NCI-H187 (cell line): Measurements from ENCODE around the gene FKBP15.

Experiments
- DNase-seq, 2 experiments: peaks; one replicate each; lab custom pipeline; 2025; lab: John Stamatoyannopoulos, UW

The FKBP15 gene

DNA sequence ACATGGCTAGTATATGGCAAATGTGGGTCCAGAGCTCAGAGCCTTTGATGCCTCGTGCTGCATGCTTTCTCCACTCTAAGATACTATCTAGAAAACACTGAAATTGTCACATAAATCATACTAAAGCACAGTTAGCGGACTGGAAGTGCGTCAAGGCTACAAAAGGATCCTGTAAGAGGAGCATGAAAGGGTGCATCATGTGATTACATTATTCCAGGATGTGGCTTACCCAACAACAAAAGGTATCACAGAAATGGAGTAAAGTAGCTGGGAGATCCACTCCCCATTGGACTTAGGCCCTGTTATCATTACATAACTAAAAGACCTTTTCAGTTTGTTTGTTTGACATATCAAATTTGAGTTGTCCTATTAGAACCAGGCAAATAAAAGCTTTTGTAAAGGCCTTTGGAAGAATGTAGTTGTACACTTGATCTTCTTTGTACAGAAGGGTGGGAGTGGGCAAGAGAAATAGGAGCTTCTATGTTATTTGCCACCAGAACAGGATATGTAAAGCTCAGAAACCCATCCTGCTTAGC is 7.1 kb upstream of the FKBP15 start:
- DNase-seq, result no peak

DNA sequence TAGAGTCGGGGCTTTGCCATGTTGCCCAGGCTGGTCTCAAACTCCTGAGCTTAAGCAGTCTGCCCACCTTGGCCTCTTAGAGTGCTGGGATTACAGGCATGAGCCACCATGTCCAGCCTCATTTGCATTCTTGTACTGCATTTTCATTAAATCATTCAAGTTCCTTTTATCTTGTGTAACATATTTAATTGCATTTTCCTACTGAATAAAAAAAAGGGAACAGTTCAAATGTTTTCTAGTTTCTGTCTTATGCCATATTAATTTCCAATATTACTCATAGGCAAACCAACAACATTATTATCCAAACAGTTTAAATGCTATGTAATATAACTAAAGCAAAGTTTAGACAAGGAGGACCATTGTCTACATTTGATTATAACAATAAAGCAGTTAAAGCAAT is 6.4 kb upstream of the FKBP15 start:
- no peak for DNase-seq

DNA sequence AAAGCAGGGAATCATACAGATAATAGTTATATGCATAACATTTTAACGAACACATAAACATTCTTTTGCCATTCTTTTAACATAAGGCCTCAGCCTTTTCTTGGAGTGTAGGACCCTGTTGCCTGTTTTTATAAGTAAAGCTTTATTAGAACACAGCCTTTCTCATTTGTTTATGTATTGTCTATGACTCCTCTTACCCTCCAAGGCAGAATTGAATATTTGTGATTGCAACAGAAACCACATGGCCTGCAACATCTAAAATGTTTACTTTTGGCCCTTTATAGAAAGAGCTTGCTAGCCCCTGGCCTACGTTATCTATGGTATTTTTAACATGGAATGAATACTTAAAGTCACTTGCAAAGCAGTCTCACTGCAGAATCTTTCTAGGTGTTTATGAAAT is 2.9 kb upstream of the FKBP15 start:
- no peak for DNase-seq

DNA sequence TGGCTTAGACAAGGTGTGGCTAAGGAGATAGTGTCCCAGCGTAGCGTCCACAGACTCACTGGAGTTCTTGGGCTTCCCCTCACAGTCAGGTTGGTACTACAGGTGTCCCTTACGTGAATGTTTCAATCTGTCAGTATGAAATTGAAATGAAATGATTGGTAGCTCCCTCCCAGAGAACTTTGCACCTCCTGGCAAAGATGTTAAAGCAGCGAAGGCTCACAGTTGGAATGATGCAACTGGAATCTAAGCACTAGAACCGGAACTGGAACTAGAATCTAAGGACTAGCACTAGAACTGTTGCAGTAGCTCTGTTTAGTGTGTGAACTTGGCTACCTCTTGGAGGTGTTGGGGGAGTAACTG is 1.4 kb upstream of the FKBP15 start:
- no peak for DNase-seq

DNA sequence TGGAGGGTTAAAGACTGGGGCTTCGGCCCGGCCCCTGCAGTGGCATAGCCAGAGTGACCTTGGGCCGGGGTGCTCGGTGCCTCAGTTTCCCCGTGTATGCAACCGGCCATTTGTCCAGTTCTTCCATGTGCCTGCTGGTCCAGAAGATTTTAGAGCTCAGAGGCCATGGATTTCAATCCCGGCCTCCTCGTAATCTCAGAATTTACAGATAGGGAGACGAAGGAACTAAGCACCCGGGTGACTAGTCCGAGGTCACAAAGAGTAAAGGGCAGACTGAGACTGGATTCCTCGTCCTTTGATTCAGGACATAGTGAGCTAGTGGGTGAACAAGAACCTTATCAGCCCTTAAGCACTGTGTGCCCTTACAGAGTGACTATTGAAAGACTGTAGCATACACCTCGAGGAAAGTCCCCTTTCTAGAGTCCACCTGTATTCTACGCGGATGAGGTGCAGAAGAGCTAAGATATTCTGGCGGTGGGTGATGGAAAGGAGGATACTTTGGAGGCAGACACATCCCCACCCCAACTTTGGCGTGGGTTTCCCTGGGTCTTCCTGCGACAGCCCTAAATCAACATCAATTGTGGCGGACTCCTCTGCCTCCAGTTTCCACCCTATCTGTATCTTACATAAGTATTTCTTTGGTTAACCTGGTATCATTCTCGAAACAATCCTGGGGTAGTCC is 864 bp upstream of the FKBP15 start:
- DNase-seq, result no peak

DNA sequence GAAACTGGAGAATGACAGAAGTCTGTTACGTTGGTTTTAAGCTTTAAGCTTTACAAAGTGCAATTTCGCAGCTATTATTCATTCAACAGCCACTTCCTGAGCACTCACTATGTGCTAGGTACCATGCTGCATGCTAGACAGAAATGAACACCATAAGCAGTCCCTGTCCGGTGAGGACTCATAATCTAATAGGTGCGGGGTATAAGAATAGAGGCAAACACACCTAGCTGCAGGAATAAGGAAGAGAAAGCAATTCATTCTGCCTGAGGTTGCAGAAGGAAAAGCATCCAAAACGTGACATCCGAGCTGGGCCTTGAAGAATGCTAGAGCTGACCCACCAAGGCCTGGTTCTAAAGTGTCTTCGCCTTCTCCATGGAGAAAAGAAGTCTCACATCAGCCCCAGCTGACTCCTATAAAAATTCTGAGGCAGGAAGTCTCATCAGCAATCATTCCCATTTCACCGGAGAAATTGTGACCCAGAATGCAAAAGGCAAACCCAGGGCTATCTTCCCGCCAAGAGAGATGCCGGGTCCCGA is 542 bp downstream of the FKBP15 start:
- DNase-seq, result no peak

DNA sequence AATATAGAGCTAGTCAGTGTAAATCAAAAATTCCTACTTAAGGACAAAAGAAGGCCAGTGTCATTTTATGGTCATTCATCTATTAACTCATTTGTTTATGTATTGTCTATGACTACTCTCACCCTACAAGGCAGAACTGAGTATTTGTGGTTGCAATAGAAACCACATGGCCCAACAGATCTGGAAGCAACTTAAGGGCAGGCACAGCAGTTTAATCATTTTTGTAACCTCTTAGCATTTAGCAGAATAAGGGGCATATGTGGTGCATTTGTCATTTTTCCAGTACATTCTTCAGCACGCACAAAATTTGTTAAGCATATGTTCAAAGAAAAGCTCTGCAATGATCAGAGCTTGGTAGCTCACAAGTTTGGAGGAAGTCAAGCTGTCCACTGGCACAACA is 1.1 kb downstream of the FKBP15 start:
- no peak for DNase-seq

DNA sequence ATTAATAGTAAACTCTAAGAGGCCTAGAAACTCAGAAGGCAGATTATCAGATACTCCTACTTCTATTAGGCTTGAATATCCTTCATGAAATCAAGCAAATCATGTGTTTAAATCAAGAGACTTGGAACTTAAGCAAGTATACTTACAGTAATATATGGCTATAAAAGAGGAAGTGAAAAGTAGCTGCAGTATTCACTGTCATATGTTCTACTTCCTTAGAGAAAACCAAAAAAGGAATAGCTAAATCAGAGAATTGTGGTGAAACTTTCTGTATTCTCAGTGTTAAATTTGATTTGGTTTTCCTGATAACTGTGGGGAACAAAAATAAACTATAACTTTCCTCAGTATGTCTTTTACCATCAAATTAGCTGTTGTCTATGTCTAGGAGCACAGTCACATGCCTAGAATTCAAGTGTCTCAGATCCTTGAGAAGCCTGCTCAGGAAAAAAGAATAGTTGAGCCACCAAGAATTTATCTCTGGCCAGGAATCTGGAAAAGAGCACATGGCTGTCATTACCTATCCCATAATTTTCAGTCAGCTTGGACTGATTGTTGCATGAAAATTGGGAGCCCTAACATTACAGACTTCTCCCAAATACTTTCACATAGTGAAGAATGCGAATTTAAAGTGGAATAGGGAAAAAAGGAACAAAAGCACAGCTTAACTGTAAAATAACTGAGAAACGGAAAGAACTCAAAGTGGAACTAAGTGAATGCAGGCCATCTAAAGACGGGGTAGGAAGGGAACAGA is 1.7 kb downstream of the FKBP15 start:
- no peak for DNase-seq

DNA sequence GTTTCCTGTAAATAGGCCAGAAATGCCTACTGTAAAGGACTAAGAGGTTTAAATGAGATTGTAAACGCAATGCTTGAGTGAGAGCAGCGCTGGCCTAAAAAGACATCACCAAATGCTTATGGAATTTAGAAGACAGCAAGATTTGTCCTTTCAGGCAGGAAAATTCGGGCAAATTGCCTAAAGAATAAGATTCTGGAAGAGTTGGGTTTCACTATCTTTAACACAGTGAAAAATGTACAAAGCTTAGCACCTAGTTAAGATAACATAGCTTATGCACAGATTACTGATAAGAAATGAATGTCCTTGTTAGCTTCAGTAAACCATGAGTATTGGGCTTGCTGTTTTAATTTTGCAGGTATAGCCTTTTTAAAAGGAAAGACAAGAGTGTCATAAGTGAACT is 4.7 kb downstream of the FKBP15 start:
- DNase-seq, result no peak

DNA sequence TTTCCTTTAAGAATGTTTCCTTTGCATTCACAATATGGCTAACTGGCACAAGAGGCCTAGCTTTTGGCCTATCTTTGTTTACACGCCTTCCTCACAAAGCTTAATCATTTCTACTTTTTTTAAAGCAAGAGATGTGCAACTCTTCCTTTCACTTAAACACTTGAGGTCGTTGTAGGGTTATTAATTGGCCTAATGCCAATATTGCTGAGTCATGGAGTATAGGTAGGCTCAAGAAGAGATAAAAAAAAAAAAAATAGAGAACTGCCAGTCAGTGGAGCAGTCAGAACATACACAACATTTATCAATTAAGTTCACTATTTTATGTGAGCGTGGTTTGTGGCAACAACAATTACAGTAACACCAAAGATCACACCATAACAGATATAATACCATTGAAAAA is 5.9 kb downstream of the FKBP15 start:
- no peak for DNase-seq

DNA sequence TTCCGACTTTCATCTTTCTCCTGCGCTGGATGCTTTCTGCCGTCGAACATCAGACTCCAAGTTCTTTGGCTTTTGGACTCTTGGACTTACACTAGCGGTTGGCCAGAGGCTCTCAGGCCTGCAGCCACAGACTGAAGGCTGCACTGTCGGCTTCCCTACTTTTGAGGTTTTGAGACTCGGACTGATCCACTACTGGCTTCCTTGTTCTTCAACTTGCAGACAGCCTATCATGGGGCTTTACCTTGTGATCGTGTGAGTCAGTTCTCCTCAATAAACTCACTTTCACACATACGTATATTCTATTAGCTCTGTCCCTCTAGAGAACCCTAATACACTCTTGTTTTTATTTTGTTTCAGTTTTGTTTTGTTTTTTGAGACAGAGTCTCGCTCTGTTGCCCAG is 10.3 kb downstream of the FKBP15 start:
- no peak for DNase-seq

DNA sequence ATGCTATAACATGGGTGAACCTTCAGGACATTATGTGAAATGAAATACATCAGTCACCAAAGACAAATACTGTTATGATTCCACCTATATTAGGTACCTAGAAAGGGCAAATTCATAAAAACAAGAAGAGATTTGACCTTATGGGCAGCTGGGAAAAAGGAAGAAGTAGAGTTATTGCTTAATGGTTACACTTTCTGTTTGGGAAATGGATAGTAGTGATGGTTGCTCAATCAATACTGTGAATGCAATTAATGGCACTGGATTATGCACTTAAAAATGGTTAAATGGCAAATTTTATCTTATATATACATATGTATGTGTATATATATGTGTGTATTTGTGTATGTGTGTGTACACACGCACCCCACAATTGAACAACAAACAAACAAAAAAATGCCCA is 15.2 kb downstream of the FKBP15 start:
- no peak for DNase-seq

DNA sequence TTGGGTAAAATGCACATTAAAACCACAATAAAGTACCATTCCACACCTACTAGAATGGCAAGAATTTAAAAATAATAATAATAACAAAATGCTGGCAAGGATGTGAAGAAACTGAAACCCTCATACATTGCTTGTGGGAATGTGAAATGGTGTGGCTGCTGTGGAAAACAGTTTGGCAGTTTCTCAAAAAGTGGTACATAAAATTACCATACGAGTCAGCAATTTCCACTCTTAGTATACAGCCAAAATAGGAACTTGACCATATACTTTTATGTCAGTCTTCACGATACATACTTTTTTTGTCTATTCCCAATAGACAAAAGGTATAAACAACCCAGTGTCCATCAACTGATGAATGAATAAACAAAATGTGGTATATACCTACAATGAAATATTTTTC is 15.6 kb downstream of the FKBP15 start:
- no peak for DNase-seq

DNA sequence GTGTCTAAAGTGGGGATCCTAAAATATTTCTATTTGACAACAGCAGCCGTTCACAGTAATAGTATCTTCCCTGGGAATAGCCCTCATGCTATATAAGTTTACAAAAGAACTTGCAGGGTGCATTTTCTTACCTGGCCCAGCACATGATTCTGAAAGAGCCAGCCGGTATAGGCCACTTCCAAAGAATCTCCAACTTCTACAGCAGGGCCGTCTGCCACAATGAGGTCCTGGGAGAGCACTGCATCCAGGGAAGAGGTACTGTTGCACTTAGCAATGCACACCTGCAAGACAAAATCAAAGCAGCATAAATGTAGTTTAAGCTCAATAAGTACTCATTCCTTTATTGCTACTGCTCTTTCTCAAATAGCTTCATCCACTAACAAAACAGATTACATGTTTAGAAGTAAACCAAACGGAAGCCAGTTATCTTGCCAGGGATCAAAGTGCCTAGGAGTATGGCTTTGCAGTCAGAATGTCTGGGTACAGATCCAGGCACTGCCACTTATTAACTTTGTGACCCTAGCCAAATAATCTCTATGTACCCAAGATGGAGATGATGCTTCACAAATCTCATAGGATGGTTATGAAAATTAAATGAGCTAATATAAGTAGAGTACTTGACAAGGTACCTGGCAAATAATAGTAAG is 21.3 kb downstream of the FKBP15 start:
- no peak for DNase-seq

DNA sequence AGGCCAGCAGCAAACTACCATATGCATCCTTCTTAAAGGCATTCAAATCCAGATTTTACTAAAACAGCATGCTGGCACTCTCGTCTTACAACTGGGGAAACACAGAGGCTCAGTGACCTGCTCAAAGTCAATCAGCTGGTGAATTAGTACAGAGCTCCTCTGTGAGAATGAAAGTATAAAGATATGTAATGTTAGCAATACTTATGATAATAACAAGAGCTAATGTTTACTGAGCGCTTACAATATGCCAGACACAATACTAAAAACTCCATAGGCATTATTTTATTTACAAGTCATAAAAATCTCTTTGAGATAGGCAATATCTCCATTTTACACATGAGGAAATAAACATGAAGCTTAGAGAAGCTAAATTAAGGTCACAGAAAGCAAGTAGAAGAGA is 28.6 kb downstream of the FKBP15 start:
- no peak for DNase-seq

DNA sequence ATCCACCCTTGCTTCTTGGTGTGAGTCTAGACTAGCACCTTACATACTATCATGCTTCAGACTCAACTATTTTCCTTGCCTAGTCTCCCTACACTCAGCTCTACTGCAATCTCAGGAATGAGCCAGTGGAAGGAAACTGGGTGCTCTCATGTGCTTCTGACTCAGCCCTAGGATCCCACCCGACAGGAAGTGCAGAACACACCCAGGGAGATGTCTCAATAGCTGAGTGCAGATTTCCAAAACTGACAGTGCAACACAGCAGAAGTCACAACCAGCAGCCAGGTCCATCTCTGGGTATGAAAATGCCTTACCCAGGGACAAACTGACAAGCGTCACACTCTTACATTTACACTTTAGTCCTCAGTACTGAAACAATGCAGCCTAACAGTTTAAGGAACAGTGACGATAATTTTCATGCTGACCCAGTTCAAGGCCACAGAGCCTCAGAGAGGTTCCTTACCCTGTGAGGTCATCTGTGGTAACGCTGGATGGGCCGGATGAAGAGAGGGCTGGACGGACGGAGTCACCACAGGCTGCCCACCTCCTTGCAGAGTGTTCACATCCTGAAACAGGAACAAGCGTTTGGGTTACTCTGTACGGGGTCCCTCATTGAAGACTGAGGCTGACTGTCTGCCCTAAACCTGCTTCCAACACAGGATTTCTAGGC is 33.0 kb downstream of the FKBP15 start:
- DNase-seq, result no peak

DNA sequence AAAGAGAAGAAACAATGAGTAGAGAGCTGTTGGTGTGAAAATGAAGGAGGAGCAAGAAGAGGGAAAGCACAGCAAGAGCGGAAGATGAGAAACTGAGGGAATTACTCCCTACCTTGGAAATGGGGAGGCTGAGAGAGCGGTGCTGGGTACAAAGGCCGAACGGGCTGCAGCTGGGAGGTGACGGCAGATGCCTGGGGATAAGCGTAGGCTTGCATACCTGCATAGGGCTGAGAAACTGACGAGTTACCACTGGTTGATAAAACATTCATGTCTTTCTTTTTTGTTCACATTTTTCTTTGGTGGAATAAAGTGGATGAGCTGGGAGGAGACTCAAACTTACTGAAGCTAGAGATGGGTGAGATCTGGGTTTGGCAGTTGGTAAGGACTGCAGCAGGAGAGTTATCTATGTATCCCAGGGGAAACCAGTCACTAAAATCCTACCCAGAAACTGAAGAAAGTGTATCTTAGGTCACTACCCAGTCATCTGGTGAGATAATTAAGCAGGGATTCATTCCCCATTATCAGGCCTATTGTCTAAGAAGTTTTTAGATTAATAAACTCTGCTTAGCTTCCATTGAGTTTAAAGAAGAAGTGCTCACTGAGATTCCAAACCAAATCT is 34.8 kb downstream of the FKBP15 start:
- no peak for DNase-seq

DNA sequence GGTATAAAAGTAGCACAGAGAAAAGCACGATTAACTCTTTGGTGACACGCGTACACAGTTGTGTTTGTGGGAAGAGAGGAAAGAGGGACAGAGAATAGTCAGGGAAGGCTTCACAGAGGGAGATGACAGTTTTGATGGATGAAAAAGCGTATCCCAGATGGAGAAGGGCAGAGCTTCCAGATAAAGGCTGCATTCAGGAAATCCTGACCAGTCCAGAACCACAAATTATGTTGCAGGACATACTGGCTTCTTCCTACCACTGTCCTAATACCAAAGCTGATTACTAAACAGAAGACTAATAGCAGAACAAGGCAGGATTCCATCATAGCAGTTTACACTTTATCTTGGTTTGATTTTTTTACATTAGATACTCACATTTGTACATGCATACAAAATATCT is 35.8 kb downstream of the FKBP15 start:
- DNase-seq, result no peak

DNA sequence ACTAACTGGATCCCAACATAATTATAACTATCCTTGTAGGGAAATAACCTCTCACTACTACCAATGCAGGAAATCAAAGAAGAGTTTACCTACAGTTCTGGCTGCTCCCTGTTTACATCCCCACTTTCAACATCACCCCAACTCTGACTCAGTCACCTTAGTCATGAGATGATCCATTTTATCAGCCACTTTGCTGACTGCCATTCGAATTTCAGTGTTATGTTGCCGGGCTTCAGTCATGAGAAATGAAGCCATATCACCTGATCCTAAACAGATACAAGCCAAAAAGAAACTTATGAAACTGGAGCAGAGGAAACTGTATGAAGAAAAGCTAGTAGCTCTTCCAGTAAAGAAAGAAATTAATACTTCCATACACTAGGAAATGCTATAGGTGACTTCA is 36.5 kb downstream of the FKBP15 start:
- DNase-seq, result no peak

DNA sequence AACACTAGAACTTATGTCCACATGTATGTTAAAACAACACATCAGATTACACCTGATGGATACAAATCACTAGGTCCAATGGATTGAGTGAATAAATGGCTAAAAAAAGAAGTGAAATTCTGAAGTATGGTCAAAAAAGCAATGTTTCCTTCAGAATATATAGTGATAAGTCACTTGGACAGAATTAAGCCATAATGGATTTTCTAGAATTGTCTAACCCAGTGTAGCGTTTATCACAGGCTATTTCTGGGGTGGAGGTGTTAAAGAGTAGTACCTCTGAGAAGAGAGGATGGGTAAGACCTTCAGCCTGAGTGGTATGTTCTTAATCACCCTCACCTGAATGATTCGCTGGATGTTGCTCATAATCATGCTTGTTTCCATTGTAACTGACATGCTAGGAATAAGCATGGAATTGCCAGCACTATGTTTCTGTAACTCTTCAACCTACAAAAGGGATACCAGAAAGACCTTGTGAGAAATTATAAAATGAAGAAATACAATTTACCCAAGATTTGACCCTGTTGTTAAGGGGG is 37.1 kb downstream of the FKBP15 start:
- no peak for DNase-seq

DNA sequence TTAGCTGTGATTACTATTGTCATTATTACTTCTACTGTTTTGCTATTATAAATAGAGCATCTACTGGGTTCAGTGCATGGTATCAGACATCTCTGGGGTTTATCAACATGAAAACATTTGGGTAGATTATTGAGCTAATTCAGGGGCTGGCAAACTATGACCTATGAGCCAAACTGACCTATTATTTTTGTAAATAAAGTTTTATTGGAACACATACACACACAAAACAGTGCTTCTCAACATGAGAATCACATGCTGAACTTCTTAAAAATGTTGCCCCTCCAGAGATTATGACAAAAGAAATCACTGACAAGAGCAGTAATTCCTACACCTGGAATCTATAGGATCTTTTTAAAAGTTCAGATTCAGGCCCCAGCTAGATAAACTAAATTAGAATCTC is 39.9 kb downstream of the FKBP15 start:
- DNase-seq, result no peak

DNA sequence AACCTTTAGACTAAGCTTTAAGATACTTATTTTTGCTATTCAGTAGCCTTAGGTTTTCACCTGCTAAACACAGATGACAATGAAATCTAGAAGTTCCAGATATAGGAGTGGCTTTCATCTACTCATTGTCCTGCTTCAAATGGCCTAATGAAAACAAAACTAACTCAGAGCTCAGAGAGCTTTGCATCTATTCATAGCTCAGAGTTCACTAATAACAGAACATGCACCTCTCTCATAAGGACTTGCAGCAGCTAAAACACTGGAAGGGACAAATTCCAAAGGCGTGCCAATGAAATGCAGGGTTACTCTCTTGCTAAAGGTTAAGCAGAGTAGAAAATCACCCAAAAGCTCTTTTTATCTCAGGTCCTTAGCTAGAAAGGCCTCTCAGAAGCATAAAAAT is 41.2 kb downstream of the FKBP15 start:
- DNase-seq, result no peak
